ENCODE results near the gene KRT7. TPM values are rescaled to one million over a fixed set of nuclear protein-coding genes. Genes with fewer than 3 reads are reported as not detected.

KRT7 gene
- polyA plus RNA-seq, 1 experiment, result 4.6 TPM

- H3K27me3 ChIP-seq (ENCODE audit: control insufficient read depth, insufficient read depth, low read length), result peaks cover 25% of the 10 kb centered on the region
- ChIA-PET CTCF (interaction anchor here (0.7 to 2.8 kb wide), 2 partner anchors 15 to 33 kb away, joined by 3 to 33 read pairs; no protein-coding TSS in a partner anchor), POLR2A (no interaction called here)
- no peak overlapping the region for H3K4me3 ChIP-seq (ENCODE audit: low read depth, low read length)
- no peak for TF ChIP-seq CTCF (IDR thresholded peaks at IDR 0.05; ENCODE audit: low read depth, low read length)
- no peak overlapping the region for H3K27ac ChIP-seq (ENCODE audit: low read depth, low read length)
- no peaks in the 10 kb centered on the region for H3K9me3 ChIP-seq (ENCODE audit: control insufficient read depth, insufficient read depth, low read length)
- no peak for DNase-seq (ENCODE audit: low read depth, low spot score)
Observed at GRCh38 chr12:52293926-52294325, 60.9 kb downstream of the KRT7 start.

GRCh38 chr12:52294803-52295202, 61.8 kb downstream of the KRT7 start:
- DNase-seq (ENCODE audit: low read depth, low spot score), result no peak
- no peaks in the 10 kb centered on the region for H3K9me3 ChIP-seq (ENCODE audit: control insufficient read depth, insufficient read depth, low read length)
- ChIA-PET CTCF (interaction anchor here (0.8 to 2.8 kb wide), 2 partner anchors 16 to 32 kb away, joined by 3 to 33 read pairs; no protein-coding TSS in a partner anchor), POLR2A (no interaction called here)
- no peak overlapping the region for H3K27ac ChIP-seq (ENCODE audit: low read depth, low read length)
- H3K27me3 ChIP-seq (ENCODE audit: control insufficient read depth, insufficient read depth, low read length), result peaks cover 26% of the 10 kb centered on the region
- H3K4me3 ChIP-seq (ENCODE audit: low read depth, low read length), result no peak overlapping the region
- TF ChIP-seq CTCF (IDR thresholded peaks at IDR 0.05; ENCODE audit: low read depth, low read length), result no peak

GRCh38 chr12:52295663-52296062, 62.6 kb downstream of the KRT7 start:
- ChIA-PET CTCF (interaction anchor here (0.8 to 2.8 kb wide), 2 partner anchors 16 to 31 kb away, joined by 3 to 33 read pairs; no protein-coding TSS in a partner anchor), POLR2A (interaction anchor here (0.7 kb wide), 1 partner anchor 32 kb away, joined by 4 read pairs; no protein-coding TSS in a partner anchor)
- peaks cover 34% of the 10 kb centered on the region for H3K27me3 ChIP-seq (ENCODE audit: control insufficient read depth, insufficient read depth, low read length)
- DNase-seq (ENCODE audit: low read depth, low spot score), result no peak
- no peak overlapping the region for H3K27ac ChIP-seq (ENCODE audit: low read depth, low read length)
- H3K4me3 ChIP-seq (ENCODE audit: low read depth, low read length), result no peak overlapping the region
- no peaks in the 10 kb centered on the region for H3K9me3 ChIP-seq (ENCODE audit: control insufficient read depth, insufficient read depth, low read length)
- TF ChIP-seq CTCF (IDR thresholded peaks at IDR 0.05; ENCODE audit: low read depth, low read length), result no peak

GRCh38 chr12:52296572-52297215, 63.7 kb downstream of the KRT7 start:
- POLR2A ChIA-PET, result no interaction called here
- Histone ChIP-seq H3K27me3 (ENCODE audit: control insufficient read depth, insufficient read depth, low read length) (peaks cover 33% of the 10 kb centered on the region), H3K9me3 (ENCODE audit: control insufficient read depth, insufficient read depth, low read length) (no peaks in the 10 kb centered on the region), H3K4me3 (ENCODE audit: low read depth, low read length) (no peak overlapping the region), H3K27ac (ENCODE audit: low read depth, low read length) (no peak overlapping the region)
- CTCF ChIA-PET, result interaction anchor here (2.0 kb wide), 1 partner anchor 17 kb away, joined by 7 read pairs; no protein-coding TSS in a partner anchor
- DNase-seq (ENCODE audit: low read depth, low spot score), result no peak
- no peak for TF ChIP-seq CTCF (IDR thresholded peaks at IDR 0.05; ENCODE audit: low read depth, low read length)

Other genes with a start within 250 kb of the KRT7 start
- 7.2 and 7.4 TPM in 2 replicates for gene TAMALIN, start 226.3 kb upstream of the KRT7 start, polyA plus RNA-seq (2011; rRNA removed)
- 4.4 and 6.9 TPM in 2 replicates for gene NR4A1, start 181.8 kb upstream of the KRT7 start, polyA plus RNA-seq (2011; rRNA removed)
- gene ATG101, start 163.3 kb upstream of the KRT7 start, polyA plus RNA-seq (2011; rRNA removed), result 97.3 and 112 TPM in 2 replicates
- gene SMIM41, start 153.5 kb upstream of the KRT7 start, polyA plus RNA-seq (2011; rRNA removed), result not detected in 2 replicates
- 2.1 and 2.3 TPM in 2 replicates for gene KRT80, start 41.2 kb upstream of the KRT7 start, polyA plus RNA-seq (2011; rRNA removed)
- 0.04 TPM in 1 of 2 replicates, not detected in the other for gene KRT86, start 41.4 kb downstream of the KRT7 start, polyA plus RNA-seq (2011; rRNA removed)
- 0.24 and 2.3 TPM in 2 replicates for gene KRT81, start 58.3 kb downstream of the KRT7 start, polyA plus RNA-seq (2011; rRNA removed)
- 0.04 TPM in 1 of 2 replicates, not detected in the other for gene KRT83, start 88.2 kb downstream of the KRT7 start, polyA plus RNA-seq (2011; rRNA removed)
- not detected in 2 replicates for gene KRT85, start 134.2 kb downstream of the KRT7 start, polyA plus RNA-seq (2011; rRNA removed)
- not detected in 2 replicates for gene KRT84, start 152.4 kb downstream of the KRT7 start, polyA plus RNA-seq (2011; rRNA removed)
- gene KRT82, start 173.1 kb downstream of the KRT7 start, polyA plus RNA-seq (2011; rRNA removed), result not detected in 2 replicates
- gene KRT75, start 201.1 kb downstream of the KRT7 start, polyA plus RNA-seq (2011; rRNA removed), result not detected in 2 replicates
- not detected in 2 replicates for gene KRT6B, start 218.9 kb downstream of the KRT7 start, polyA plus RNA-seq (2011; rRNA removed)
- not detected in 2 replicates for gene KRT6C, start 240.6 kb downstream of the KRT7 start, polyA plus RNA-seq (2011; rRNA removed)